Measurements from ENCODE around the gene OR7D2.
"Not testable (repeated sequence)": the region's sequence is repeated elsewhere in the genome, so short reads cannot be mapped to it uniquely, and the experiment has no call there.

The OR7D2 gene

GRCh38 chr19:9178901-9179300 lies at the start of gene OR7D2:
OR7D2 (plus strand) TSS chr19:9178979; CDS start chr19:9185782, 6,803 bp downstream.
- no peak for DNase-seq (ENCODE audit: low read depth, low spot score)

GRCh38 chr19:9130965-9131364 lies 47.8 kb upstream of the OR7D2 start:
- no peak for DNase-seq (ENCODE audit: low read depth, low spot score)

GRCh38 chr19:9132422-9132821 lies 46.4 kb upstream of the OR7D2 start:
- no peak for DNase-seq (ENCODE audit: low read depth, low spot score)

- no peak for DNase-seq (ENCODE audit: low read depth, low spot score)
These were observed 39.1 kb upstream of the OR7D2 start for GRCh38 chr19:9139609-9140158.

- DNase-seq (ENCODE audit: low read depth, low spot score), result peak; percentile 82
These were observed 38.5 kb upstream of the OR7D2 start, which contains the start of gene ZNF317 for GRCh38 chr19:9140159-9140874. ZNF317 (plus strand) TSS chr19:9140397; CDS start chr19:9156017, 15,620 bp downstream.

- no peak for DNase-seq (ENCODE audit: low read depth, low spot score)
These were observed 33.9 kb upstream of the OR7D2 start for GRCh38 chr19:9144920-9145319.

GRCh38 chr19:9146882-9147281 lies 31.9 kb upstream of the OR7D2 start:
- DNase-seq (ENCODE audit: low read depth, low spot score), result no peak

GRCh38 chr19:9148697-9149096 lies 30.1 kb upstream of the OR7D2 start:
- no peak for DNase-seq (ENCODE audit: low read depth, low spot score)

- DNase-seq (ENCODE audit: low read depth, low spot score), result no peak
These were observed 28.8 kb upstream of the OR7D2 start for GRCh38 chr19:9149997-9150396.

- no peak for DNase-seq (ENCODE audit: low read depth, low spot score)
These were observed 28.1 kb upstream of the OR7D2 start for GRCh38 chr19:9150650-9151049.

GRCh38 chr19:9151367-9151766 lies 27.4 kb upstream of the OR7D2 start:
- DNase-seq (ENCODE audit: low read depth, low spot score), result no peak

GRCh38 chr19:9155591-9155990 lies 23.2 kb upstream of the OR7D2 start:
- DNase-seq (ENCODE audit: low read depth, low spot score), result no peak

GRCh38 chr19:9156304-9156703 lies 22.5 kb upstream of the OR7D2 start:
- no peak for DNase-seq (ENCODE audit: low read depth, low spot score)

GRCh38 chr19:9159891-9160290 lies 18.9 kb upstream of the OR7D2 start:
- no peak for DNase-seq (ENCODE audit: low read depth, low spot score)

GRCh38 chr19:9161427-9161826 lies 17.4 kb upstream of the OR7D2 start:
- no peak for DNase-seq (ENCODE audit: low read depth, low spot score)

GRCh38 chr19:9165261-9165660 lies 13.5 kb upstream of the OR7D2 start:
- no peak for DNase-seq (ENCODE audit: low read depth, low spot score)

GRCh38 chr19:9166846-9167245 lies 11.9 kb upstream of the OR7D2 start:
- no peak for DNase-seq (ENCODE audit: low read depth, low spot score)

- no peak for DNase-seq (ENCODE audit: low read depth, low spot score)
These were observed 7.3 kb upstream of the OR7D2 start for GRCh38 chr19:9171393-9171991.

GRCh38 chr19:9175326-9175725 lies 3.5 kb upstream of the OR7D2 start:
- no peak for DNase-seq (ENCODE audit: low read depth, low spot score)

GRCh38 chr19:9183000-9183399 lies 4.2 kb downstream of the OR7D2 start:
- DNase-seq (ENCODE audit: low read depth, low spot score), result no peak

GRCh38 chr19:9187191-9187590 lies 8.4 kb downstream of the OR7D2 start:
- no peak for DNase-seq (ENCODE audit: low read depth, low spot score)

- no peak for DNase-seq (ENCODE audit: low read depth, low spot score)
These were observed 10.8 kb downstream of the OR7D2 start for GRCh38 chr19:9189535-9189934.

GRCh38 chr19:9198044-9198443 lies 19.3 kb downstream of the OR7D2 start:
- DNase-seq (ENCODE audit: low read depth, low spot score), result not testable (repeated sequence)
